Measurements from ENCODE around the gene AIRE. TPM values are rescaled to one million over a fixed set of nuclear protein-coding genes. Genes with fewer than 3 reads are reported as not detected.

Gene AIRE
- total and polyA plus RNA-seq, 8 donors, result 0.18 to 0.87 TPM; not detected in 6

DNA sequence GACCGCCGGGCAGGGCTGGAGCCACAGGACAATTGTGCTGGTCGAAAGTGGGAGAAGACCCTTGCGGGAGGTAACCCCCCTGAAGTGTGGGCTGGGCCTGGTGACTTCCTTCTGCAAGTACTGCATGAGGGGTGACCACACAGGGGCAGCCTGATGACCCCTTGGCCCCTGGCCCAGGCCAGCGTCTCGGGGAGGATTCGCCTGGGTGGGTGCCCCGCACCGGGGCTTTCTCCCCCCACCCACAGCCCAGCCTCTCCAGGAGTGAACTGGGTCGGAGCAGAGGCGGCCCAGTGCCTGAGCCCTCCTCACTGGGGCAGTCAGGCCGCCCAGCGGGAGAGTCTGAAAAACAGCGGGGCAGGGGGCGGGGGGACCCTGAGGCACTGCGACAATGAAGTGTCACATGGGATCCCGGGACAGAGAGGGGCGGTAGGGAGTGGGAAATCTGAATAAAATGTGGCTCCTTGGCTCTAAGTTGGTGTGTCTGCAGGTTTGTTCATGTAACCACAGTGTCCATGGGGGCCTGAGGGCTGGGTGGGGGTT is 22.4 kb upstream of the AIRE start:
- peaks cover 0 to 7% (median 1%) of the 10 kb centered on the region in 4 donors for H3K9me3 ChIP-seq
- 53 to 76% (median 68%) methylated on average over 12 to 18 of the region's 18 CpGs for WGBS, 5 donors
- TF ChIP-seq POLR2A (IDR thresholded peaks at IDR 0.05) (no peak), EP300 (IDR thresholded peaks at IDR 0.05) (no peak)
- intact Hi-C loops (cut with DNase I; ENCODE audit: low total_unique reads), result no loop called here
- peak in 1 of 2 donors; percentile 2 for DNase-seq
- H3K4me3 ChIP-seq, result no peak overlapping the region
- H3K4me1 ChIP-seq, result no peaks in the 10 kb centered on the region
- no peak overlapping the region for H3K27ac ChIP-seq
- H3K36me3 ChIP-seq, result no peaks in the 10 kb centered on the region
- peaks cover 0 to 17% (median 0%) of the 10 kb centered on the region in 3 donors for H3K27me3 ChIP-seq

GRCh38 chr21:44263768-44264167 is 21.9 kb upstream of the AIRE start:
- WGBS, 5 donors, result 75 to 88% (median 84%) methylated on average over 3 to 4 of the region's 4 CpGs
- H3K9me3 ChIP-seq, result peaks cover 0 to 7% (median 1%) of the 10 kb centered on the region in 4 donors
- no peak for DNase-seq
- no peak overlapping the region for H3K27ac ChIP-seq
- no peaks in the 10 kb centered on the region for H3K36me3 ChIP-seq
- no peak for TF ChIP-seq CTCF (IDR thresholded peaks at IDR 0.05)
- TF ChIP-seq EP300 (IDR thresholded peaks at IDR 0.05), result no peak
- TF ChIP-seq POLR2AphosphoS5 (IDR thresholded peaks at IDR 0.05), result no peak
- TF ChIP-seq POLR2A (IDR thresholded peaks at IDR 0.05), result no peak
- no peaks in the 10 kb centered on the region for H3K4me1 ChIP-seq
- peaks cover 0 to 17% (median 0%) of the 10 kb centered on the region in 3 donors for H3K27me3 ChIP-seq
- intact Hi-C loops (cut with DNase I; ENCODE audit: low total_unique reads), result no loop called here
- H3K4me3 ChIP-seq, result no peak overlapping the region

GRCh38 chr21:44265734-44266270 is 19.9 kb upstream of the AIRE start:
- H3K4me1 ChIP-seq, result no peaks in the 10 kb centered on the region
- WGBS, 5 donors, result 82 to 93% (median 88%) methylated on average over 13 to 17 of the region's 17 CpGs
- no peak for DNase-seq
- TF ChIP-seq CTCF (IDR thresholded peaks at IDR 0.05) (no peak), POLR2AphosphoS5 (IDR thresholded peaks at IDR 0.05) (no peak), POLR2A (IDR thresholded peaks at IDR 0.05) (no peak), EP300 (IDR thresholded peaks at IDR 0.05) (no peak)
- H3K27ac ChIP-seq, result no peak overlapping the region
- H3K4me3 ChIP-seq, result no peak overlapping the region
- intact Hi-C loops (cut with DNase I; ENCODE audit: low total_unique reads), result no loop called here
- no peaks in the 10 kb centered on the region for H3K36me3 ChIP-seq
- peaks cover 0 to 17% (median 0%) of the 10 kb centered on the region in 3 donors for H3K27me3 ChIP-seq
- H3K9me3 ChIP-seq, result no peaks in the 10 kb centered on the region

DNA sequence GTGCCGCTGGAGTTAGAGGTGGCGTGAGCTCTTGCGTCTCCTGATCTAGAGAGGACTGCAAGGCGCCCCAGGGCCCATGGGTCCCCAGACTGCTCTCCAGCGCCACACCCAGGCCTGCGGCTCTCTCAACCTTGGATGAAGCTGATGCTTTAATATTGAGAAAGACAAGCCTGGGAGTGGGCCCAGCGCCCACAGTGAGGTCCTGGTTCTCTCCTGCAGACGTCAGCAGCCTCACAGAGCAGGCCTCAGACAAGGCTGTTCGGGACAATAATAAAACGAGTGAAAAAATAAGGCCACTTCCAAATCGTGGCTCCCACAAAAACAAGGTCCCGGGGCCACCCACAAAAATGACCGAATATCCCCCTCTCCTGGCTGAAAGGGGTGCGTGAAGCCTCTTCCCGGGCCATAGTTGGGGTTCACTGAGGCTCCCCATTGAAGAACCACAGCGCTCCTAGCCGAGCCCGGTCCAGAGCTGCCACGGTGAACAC is 18.0 kb upstream of the AIRE start:
- H3K9me3 ChIP-seq, result no peaks in the 10 kb centered on the region
- H3K4me3 ChIP-seq, result no peak overlapping the region
- H3K4me1 ChIP-seq, result no peaks in the 10 kb centered on the region
- H3K27me3 ChIP-seq, result peaks cover 0 to 10% (median 0%) of the 10 kb centered on the region in 3 donors
- intact Hi-C loops (cut with DNase I; ENCODE audit: low total_unique reads), result no loop called here
- no peak for DNase-seq
- 65 to 79% (median 67%) methylated on average over 17 to 19 of the region's 19 CpGs for WGBS, 5 donors
- H3K36me3 ChIP-seq, result no peaks in the 10 kb centered on the region
- no peak overlapping the region for H3K27ac ChIP-seq
- TF ChIP-seq POLR2AphosphoS5 (IDR thresholded peaks at IDR 0.05), result no peak
- TF ChIP-seq CTCF (IDR thresholded peaks at IDR 0.05), result peak in 3 of 7 experiments; percentile 13 to 37 (median 18)
- TF ChIP-seq EP300 (IDR thresholded peaks at IDR 0.05), result no peak

- 61 to 79% (median 70%) methylated on average over 8 of the region's 8 CpGs for WGBS, 5 donors
- intact Hi-C loops (cut with DNase I; ENCODE audit: low total_unique reads), result no loop called here
- Histone ChIP-seq H3K27ac (no peak overlapping the region), H3K4me1 (no peaks in the 10 kb centered on the region), H3K9me3 (no peaks in the 10 kb centered on the region), H3K27me3 (peaks cover 0 to 11% (median 0%) of the 10 kb centered on the region in 3 donors), H3K4me3 (no peak overlapping the region), H3K36me3 (no peaks in the 10 kb centered on the region)
- TF ChIP-seq EP300 (IDR thresholded peaks at IDR 0.05) (no peak), POLR2A (IDR thresholded peaks at IDR 0.05) (no peak), POLR2AphosphoS5 (IDR thresholded peaks at IDR 0.05) (no peak), CTCF (IDR thresholded peaks at IDR 0.05) (no peak)
- DNase-seq, result no peak
Measured at GRCh38 chr21:44269090-44269489, 16.6 kb upstream of the AIRE start.
